Upper lobe of left lung (tissue), 6 donors: Measurements from ENCODE around the gene SORBS2. TPM values are rescaled to one million over a fixed set of nuclear protein-coding genes. Genes with fewer than 3 reads are reported as not detected.
A peak's percentile ranks its signal among the peaks of the same experiment; 100 is the strongest.

Experiments used
- ATAC-seq, 2 donors: fragments of 200-7000 bp; cut with Tn5 transposase; one replicate each; pipeline ENCODE4 v1.9.1; 2022; ENCODE audit warnings: mild to moderate bottlenecking in 2 of 2, moderate library complexity in 2 of 2; ENCODE audit not compliant: low FRiP score in 2 of 2
- DNase-seq, 2 donors: peaks; one replicate each; pipeline ENCODE4 v3.0.0-alpha.2; 2019 to 2020
- H3K27ac ChIP-seq, 4 donors: fragments of 200-600 bp; sonication (generic); one replicate each; pipeline ENCODE4 v1.5.1; 2016 to 2019
- H3K27me3 ChIP-seq, 4 donors: fragments of 200-600 bp; sonication (generic); one replicate each; pipeline ENCODE4 v1.5.1; 2017 to 2019
- H3K36me3 ChIP-seq, 4 donors: fragments of 200-600 bp; sonication (generic); one replicate each; pipeline ENCODE4 v1.5.1; 2016 to 2019
- H3K4me1 ChIP-seq, 4 donors: fragments of 200-600 bp; sonication (generic); one replicate each; pipeline ENCODE4 v1.5.1; 2018 to 2019
- H3K4me3 ChIP-seq, 4 donors: fragments of 200-600 bp; sonication (generic); one replicate each; pipeline ENCODE4 v1.5.1; 2017 to 2019; ENCODE audit warnings: mild to moderate bottlenecking in 2 of 4, moderate library complexity in 1 of 4
- H3K9me3 ChIP-seq, 4 donors: fragments of 200-600 bp; sonication (generic); one replicate each; pipeline ENCODE4 v1.5.1; 2018 to 2019
- EP300 ChIP-seq, 4 donors: sonication (generic); formaldehyde crosslinking; IDR thresholded peaks; one replicate each; pipeline ENCODE4 v1.5.1; 2017; ENCODE audit warnings: antibody characterized with exemption in 4 of 4, control low read depth in 2 of 4
- POLR2A ChIP-seq, 4 donors: fragments of 450-650 bp; IDR thresholded peaks; one replicate each; pipeline ENCODE4 v1.5.1; 2016 to 2017; ENCODE audit warnings: antibody characterized with exemption in 4 of 4, mild to moderate bottlenecking in 2 of 4
- POLR2AphosphoS5 ChIP-seq, 2 donors: sonication (generic); formaldehyde crosslinking; IDR thresholded peaks; one replicate each; pipeline ENCODE4 v1.5.1; 2017; ENCODE audit warnings: antibody characterized with exemption in 2 of 2
- WGBS, 2 donors: methylation state at CpG; one replicate each; pipeline ENCODE4 v1.1.5; 2017 to 2018; 5-methylcytosine and 5-hydroxymethylcytosine counted together
- small RNA-seq, 4 donors: library from RNA; depleted of rRNA; stranded (forward); fragments of <200 nt; gene quantifications; one replicate each; pipeline ENCODE3, GENCODE V24; 2016
- total RNA-seq, 6 donors: library from RNA; depleted of rRNA in 4 of 6; stranded (reverse); fragments of >200 nt in 4 of 6; gene quantifications; one replicate each; pipeline versions ENCODE4 v1.1.0 to v1.2.1, GENCODE V29; 2016 to 2021
- TF ChIP-seq, protein P1 (sequence below), 6 experiments: fragments of 450-650 bp in 4 of 6; fragments of 200-600 bp in 2 of 6; sonication (generic) in 2 of 6; IDR thresholded peaks; one replicate each; pipeline ENCODE4 v1.5.1; 2016 to 2019; ENCODE audit warnings: antibody characterized with exemption in 6 of 6
- donor health status: DM: no; HTN: no; CAD: no; lungs with moderate emphysema.
- donor health status: DM: no; HTN: yes; CAD: no; lungs with severe emphysema.

Gene SORBS2
- total RNA-seq, 6 donors from 2014 or later, result 35.4 to 83.2 (median 58.1) TPM

DNA sequence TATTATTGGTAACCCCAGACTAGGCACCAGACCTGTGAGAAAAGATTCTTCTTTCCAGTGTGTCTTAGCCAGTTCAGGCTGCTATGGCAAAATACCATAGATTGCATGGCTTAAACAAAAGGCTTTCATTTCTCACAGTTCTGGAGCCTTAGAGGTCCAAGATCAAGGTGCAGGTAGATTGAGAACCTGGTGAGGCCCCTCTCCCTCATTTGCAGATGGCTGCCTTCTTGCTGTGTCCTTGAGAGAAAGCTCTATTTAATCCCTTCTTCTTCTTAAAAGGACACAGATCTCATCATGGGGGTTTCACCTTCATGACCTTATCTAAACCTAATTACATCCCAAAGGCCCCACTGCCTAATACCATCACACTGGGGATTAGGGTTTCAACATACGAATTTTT is 273.2 kb downstream of the SORBS2 start:
- no peaks in the 10 kb centered on the region for H3K27me3 ChIP-seq
- no peak overlapping the region for H3K27ac ChIP-seq
- no peaks in the 10 kb centered on the region for H3K36me3 ChIP-seq
- DNase-seq (no peak), ATAC-seq (no peak)
- H3K9me3 ChIP-seq, result no peaks in the 10 kb centered on the region
- TF ChIP-seq, protein P1, sequence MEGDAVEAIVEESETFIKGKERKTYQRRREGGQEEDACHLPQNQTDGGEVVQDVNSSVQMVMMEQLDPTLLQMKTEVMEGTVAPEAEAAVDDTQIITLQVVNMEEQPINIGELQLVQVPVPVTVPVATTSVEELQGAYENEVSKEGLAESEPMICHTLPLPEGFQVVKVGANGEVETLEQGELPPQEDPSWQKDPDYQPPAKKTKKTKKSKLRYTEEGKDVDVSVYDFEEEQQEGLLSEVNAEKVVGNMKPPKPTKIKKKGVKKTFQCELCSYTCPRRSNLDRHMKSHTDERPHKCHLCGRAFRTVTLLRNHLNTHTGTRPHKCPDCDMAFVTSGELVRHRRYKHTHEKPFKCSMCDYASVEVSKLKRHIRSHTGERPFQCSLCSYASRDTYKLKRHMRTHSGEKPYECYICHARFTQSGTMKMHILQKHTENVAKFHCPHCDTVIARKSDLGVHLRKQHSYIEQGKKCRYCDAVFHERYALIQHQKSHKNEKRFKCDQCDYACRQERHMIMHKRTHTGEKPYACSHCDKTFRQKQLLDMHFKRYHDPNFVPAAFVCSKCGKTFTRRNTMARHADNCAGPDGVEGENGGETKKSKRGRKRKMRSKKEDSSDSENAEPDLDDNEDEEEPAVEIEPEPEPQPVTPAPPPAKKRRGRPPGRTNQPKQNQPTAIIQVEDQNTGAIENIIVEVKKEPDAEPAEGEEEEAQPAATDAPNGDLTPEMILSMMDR (IDR thresholded peaks at IDR 0.05), result no peak
- TF ChIP-seq POLR2A (IDR thresholded peaks at IDR 0.05), result no peak
- TF ChIP-seq POLR2AphosphoS5 (IDR thresholded peaks at IDR 0.05), result no peak
- no peak for TF ChIP-seq EP300 (IDR thresholded peaks at IDR 0.05)
- peaks cover 0 to 13% (median 13%) of the 10 kb centered on the region in 4 donors for H3K4me1 ChIP-seq
- WGBS, 2 donors, result 63 to 69% methylated on average over 1 of the region's 1 CpG
- no peak overlapping the region for H3K4me3 ChIP-seq

DNA sequence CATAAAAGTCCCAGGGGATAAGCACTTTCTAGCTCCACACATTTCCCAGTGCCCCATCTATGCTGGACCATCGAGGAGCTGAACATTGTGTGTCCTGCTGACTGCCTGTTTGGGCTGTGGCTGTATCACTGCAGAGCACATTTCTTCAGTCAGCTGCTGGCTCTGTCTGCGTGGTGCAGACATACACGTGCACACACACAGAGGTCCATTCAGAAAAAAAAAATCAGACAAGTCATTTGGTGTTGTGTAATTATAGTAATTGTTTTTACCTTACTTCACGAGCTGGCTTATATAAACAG is 275.6 kb downstream of the SORBS2 start:
- Histone ChIP-seq H3K27me3 (no peaks in the 10 kb centered on the region), H3K36me3 (no peaks in the 10 kb centered on the region), H3K4me3 (peak overlapping the region in 1 of 4 donors; percentile 53), H3K4me1 (peaks cover 0 to 13% (median 9%) of the 10 kb centered on the region in 4 donors), H3K27ac (peak overlapping the region in 1 of 4 donors; percentile 28), H3K9me3 (no peaks in the 10 kb centered on the region)
- TF ChIP-seq POLR2AphosphoS5 (IDR thresholded peaks at IDR 0.05), result peak in 1 of 2 donors; percentile 47
- TF ChIP-seq EP300 (IDR thresholded peaks at IDR 0.05), result no peak
- 16 to 22% methylated on average over 4 of the region's 4 CpGs for WGBS, 2 donors
- DNase-seq (no peak), ATAC-seq (peak; percentile 59 to 60)

DNA sequence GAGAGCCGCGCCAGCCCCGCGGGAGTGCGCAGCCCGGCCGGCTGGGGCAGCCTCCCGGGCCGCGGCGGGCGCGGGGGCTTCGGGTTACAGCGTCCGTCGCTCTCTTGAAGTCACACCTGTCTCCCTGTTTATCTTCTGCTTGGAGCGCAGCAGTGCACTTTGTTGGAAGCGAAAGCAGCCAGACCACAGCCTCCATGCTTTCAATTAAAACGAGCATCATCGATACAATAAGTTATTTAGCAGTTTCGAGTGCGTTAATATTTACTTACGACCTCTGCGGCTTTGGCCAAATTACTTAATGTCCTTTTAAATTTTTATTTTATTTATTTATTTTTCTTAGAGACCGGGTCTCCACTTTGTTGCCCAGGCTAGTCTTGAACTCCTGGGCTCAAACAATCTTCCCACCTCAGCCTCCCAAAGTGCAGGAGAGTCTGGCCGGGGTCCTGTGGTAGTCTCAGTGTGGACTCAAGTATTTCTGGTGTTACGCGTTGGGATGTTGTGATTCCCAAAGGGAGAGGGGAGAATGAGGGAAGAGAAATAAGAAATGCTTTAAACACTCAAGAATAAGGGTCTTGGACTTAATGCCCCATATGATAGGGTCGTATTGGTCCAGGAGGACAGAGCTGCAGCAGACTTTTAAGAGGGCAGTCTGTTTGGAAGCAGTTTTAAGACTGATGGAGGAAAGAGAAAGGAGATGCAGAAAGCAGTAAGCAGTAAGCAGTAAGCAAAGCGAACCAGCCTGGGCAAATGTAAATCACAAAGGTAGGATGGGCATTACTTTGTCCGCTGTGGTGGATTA is 276.2 kb downstream of the SORBS2 start:
- DNase-seq (no peak), ATAC-seq (no peak)
- Histone ChIP-seq H3K27me3 (no peaks in the 10 kb centered on the region), H3K36me3 (no peaks in the 10 kb centered on the region), H3K4me3 (peak overlapping the region; percentile 44 to 76 (median 60)), H3K27ac (peak overlapping the region; percentile 79 to 91 (median 88)), H3K4me1 (peaks cover 0 to 13% (median 4%) of the 10 kb centered on the region in 4 donors), H3K9me3 (no peaks in the 10 kb centered on the region)
- TF ChIP-seq POLR2A (IDR thresholded peaks at IDR 0.05) (no peak), POLR2AphosphoS5 (IDR thresholded peaks at IDR 0.05) (no peak), EP300 (IDR thresholded peaks at IDR 0.05) (no peak)
- TF ChIP-seq, protein P1 (IDR thresholded peaks at IDR 0.05), result no peak
- 14 to 18% methylated on average over 25 to 32 of the region's 32 CpGs for WGBS, 2 donors

Small RNAs within 50 kb of the gene (small RNA-seq; reads per million reads assigned to genes)
- gene RF00019, result 0 reads per million in 4 donors
